GM19099 (cell line): ENCODE results near the gene SPRR2G.

Experiments
- POLR2A ChIP-seq: IDR thresholded peaks from 3 replicates; pipeline ENCODE4 v1.6.1; 2011; ENCODE audit warnings: low read depth; ENCODE audit not compliant: insufficient read length; ENCODE audit errors: extremely low read depth

SPRR2G gene

GRCh38 chr1:153122831-153123421, 27.8 kb downstream of the SPRR2G start:
- no peak for TF ChIP-seq POLR2A

GRCh38 chr1:153120945-153121344, 29.7 kb downstream of the SPRR2G start:
- TF ChIP-seq POLR2A: no peak

- no peak for TF ChIP-seq POLR2A
Measured at GRCh38 chr1:153119491-153119971, 31.2 kb downstream of the SPRR2G start.

GRCh38 chr1:153113416-153113815, 37.3 kb downstream of the SPRR2G start, which contains the start of gene SPRR2F:
Gene SPRR2F, minus strand, starts transcription at chr1:153113516. Its CDS starts 783 bp downstream, at chr1:153112733.
- TF ChIP-seq POLR2A: no peak

- TF ChIP-seq POLR2A: no peak
Measured at GRCh38 chr1:153100245-153100644, 50.4 kb downstream of the SPRR2G start.
